ENCODE data around the gene GIT2.

GIT2 gene

DNA sequence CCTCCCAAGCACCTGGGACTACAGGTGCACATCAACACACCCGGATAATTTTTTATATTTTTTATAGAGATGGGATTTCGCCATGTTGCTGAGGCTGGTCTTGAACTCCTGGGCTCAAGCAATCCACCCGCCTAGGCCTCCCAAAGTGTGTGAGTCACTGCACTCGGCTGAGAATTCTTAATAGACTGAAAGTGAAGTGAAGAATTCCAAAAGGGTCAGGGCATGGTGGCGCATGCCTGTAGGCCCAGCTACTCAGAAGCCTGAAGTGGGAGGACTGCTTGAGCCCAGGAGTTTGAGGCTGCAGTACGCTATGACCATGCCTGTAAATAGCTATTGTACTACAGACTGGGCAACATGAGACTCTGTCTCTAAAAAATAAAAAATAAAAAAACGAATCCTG is 52.4 kb downstream of the GIT2 start:
- TF ChIP-seq, protein P1, sequence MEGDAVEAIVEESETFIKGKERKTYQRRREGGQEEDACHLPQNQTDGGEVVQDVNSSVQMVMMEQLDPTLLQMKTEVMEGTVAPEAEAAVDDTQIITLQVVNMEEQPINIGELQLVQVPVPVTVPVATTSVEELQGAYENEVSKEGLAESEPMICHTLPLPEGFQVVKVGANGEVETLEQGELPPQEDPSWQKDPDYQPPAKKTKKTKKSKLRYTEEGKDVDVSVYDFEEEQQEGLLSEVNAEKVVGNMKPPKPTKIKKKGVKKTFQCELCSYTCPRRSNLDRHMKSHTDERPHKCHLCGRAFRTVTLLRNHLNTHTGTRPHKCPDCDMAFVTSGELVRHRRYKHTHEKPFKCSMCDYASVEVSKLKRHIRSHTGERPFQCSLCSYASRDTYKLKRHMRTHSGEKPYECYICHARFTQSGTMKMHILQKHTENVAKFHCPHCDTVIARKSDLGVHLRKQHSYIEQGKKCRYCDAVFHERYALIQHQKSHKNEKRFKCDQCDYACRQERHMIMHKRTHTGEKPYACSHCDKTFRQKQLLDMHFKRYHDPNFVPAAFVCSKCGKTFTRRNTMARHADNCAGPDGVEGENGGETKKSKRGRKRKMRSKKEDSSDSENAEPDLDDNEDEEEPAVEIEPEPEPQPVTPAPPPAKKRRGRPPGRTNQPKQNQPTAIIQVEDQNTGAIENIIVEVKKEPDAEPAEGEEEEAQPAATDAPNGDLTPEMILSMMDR (IDR thresholded peaks at IDR 0.05): no peak
- H3K9me3 ChIP-seq: no peaks in the 10 kb centered on the region
- peaks cover 3 to 59% (median 35%) of the 10 kb centered on the region in 3 donors for H3K36me3 ChIP-seq
- H3K27ac ChIP-seq: no peak overlapping the region
- no peaks in the 10 kb centered on the region for H3K27me3 ChIP-seq
- no peak overlapping the region for H3K4me3 ChIP-seq
- DNase-seq: no peak
- H3K4me1 ChIP-seq: peaks cover 0 to 3% (median 0%) of the 10 kb centered on the region in 4 donors
- intact Hi-C loops (cut with DNase I; ENCODE audit: low total_unique reads): no loop called here

DNA sequence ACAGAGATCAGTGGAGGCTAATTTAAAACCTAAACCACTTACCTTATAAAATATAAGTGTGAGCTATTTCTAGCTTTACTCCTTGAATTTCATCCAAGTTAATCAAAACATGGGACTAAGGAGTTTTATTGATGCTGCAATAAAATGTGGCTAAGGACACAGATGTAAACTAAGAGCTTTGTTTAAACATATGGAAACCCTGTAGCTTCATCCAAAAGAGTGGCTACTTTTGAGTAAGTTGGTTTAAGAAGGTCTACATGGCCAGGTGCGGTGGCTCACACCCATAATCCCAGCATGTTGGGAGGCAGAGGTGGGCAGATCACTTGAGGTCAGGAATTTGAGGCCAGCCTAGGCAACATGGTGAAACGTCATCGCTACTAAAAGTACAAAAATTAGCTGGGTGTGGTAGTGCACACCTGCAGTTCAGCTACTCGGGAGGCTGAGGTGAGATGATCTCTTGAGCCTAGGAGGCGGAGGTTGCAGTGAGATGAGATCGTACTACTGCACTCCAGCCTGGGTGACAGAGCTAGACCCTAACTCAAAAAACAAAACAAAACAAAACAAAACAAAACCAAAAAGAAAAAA is 55.7 kb downstream of the GIT2 start:
- intact Hi-C loops (cut with DNase I; ENCODE audit: low total_unique reads): no loop called here
- TF ChIP-seq, protein P1 (IDR thresholded peaks at IDR 0.05): no peak
- H3K27ac ChIP-seq: no peak overlapping the region

DNA sequence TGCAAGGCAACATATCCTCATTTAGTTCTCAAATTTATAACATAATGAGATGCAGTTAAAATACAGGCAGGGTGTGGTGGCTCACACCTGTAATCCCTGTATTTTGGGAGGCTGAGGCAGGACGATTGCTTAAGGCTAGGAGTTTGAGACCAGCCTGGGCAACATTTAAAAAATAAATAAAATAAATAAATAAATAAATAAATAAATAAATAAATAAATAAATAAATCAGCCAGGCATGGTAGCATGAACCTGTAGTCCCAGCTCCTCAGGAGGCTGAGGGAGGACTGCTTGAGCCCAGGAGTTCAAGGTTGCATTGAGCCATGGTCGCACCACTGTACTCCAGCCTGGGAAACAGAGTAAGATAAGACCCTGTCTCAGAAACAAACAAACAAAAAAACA is 56.7 kb downstream of the GIT2 start:
- H3K36me3 ChIP-seq: peaks cover 42 to 72% (median 49%) of the 10 kb centered on the region in 3 donors
- no peaks in the 10 kb centered on the region for H3K4me1 ChIP-seq
- no peak overlapping the region for H3K27ac ChIP-seq
- DNase-seq: no peak
- H3K9me3 ChIP-seq: no peaks in the 10 kb centered on the region
- intact Hi-C loops (cut with DNase I; ENCODE audit: low total_unique reads): no loop called here
- no peaks in the 10 kb centered on the region for H3K27me3 ChIP-seq
- H3K4me3 ChIP-seq: no peak overlapping the region
- TF ChIP-seq, protein P1 (IDR thresholded peaks at IDR 0.05): no peak

More for the DNA sequence above, 55.7 kb downstream of the GIT2 start:
- no peaks in the 10 kb centered on the region for H3K4me1 ChIP-seq
- H3K36me3 ChIP-seq: peaks cover 34 to 70% (median 47%) of the 10 kb centered on the region in 3 donors
- no peaks in the 10 kb centered on the region for H3K27me3 ChIP-seq
- H3K9me3 ChIP-seq: no peaks in the 10 kb centered on the region
- no peak for DNase-seq
- no peak overlapping the region for H3K4me3 ChIP-seq

DNA sequence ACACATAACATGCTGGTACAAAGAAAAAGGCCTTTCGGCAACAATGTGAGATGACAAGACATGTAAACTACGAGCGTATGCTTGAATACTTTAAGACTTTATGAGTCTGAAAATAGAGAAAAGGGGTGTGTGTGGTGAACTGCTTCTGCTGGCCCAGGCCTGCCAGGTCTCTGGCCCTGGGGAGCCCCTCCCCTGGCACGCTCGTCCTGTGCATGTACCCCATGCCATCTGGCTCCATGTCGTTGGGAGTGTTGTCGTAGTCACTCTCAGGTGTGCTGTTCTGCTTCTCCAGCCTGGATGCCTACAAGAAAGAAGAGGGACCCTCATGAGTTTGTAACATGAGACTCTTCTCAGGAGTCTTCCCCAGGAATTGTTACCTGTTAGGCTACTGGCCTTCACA is 57.2 kb downstream of the GIT2 start:
- no peaks in the 10 kb centered on the region for H3K27me3 ChIP-seq
- no peaks in the 10 kb centered on the region for H3K9me3 ChIP-seq
- TF ChIP-seq, protein P1 (IDR thresholded peaks at IDR 0.05): no peak
- DNase-seq: no peak
- intact Hi-C loops (cut with DNase I; ENCODE audit: low total_unique reads): no loop called here
- no peak overlapping the region for H3K27ac ChIP-seq
- H3K36me3 ChIP-seq: peaks cover 46 to 72% (median 55%) of the 10 kb centered on the region in 3 donors
- no peaks in the 10 kb centered on the region for H3K4me1 ChIP-seq
- no peak overlapping the region for H3K4me3 ChIP-seq

DNA sequence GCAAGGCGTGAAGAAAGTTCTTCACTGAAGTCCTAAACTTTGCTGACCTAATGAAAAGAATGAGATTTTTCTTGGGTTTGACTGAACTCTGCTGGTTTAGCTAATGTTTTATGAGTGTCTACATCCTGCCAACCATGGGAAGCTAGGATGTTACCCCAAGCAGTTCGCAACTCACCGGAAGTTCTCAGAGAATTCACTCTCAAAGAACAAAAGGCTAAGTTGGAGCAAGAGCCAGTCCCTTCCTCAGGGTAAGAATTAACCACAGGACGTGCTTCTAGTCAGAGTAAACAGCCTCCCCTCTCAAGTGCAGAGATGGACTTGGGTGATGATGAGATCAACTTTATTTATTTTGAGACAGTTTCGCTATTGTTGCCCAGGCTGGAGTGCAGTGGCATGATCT is 58.8 kb downstream of the GIT2 start:
- Histone ChIP-seq H3K9me3 (no peaks in the 10 kb centered on the region), H3K36me3 (peaks cover 59 to 81% (median 70%) of the 10 kb centered on the region in 3 donors), H3K27ac (no peak overlapping the region), H3K4me1 (no peaks in the 10 kb centered on the region), H3K4me3 (no peak overlapping the region), H3K27me3 (no peaks in the 10 kb centered on the region)
- no peak for DNase-seq
- intact Hi-C loops (cut with DNase I; ENCODE audit: low total_unique reads): no loop called here
- TF ChIP-seq, protein P1 (IDR thresholded peaks at IDR 0.05): no peak

DNA sequence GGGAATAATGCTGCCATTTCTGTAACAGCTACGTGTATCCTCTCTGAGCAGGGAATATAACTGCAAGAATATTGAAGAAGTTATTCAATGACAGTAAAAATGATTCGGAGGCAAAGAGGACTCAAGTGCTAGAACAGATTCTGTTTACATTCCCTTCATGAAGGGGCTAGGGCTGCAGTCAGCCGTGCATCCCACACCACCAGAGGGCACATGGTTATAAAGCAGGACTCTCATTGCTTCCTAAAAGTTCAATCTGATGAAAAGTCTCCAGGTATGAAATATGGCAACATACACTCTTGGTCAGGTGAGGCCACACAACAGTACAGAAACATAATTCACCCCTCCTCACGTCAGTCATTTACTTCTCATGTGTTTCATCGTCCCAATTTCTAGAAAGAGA is 62.1 kb downstream of the GIT2 start:
- no peak overlapping the region for H3K4me3 ChIP-seq
- H3K27ac ChIP-seq: no peak overlapping the region
- no peaks in the 10 kb centered on the region for H3K27me3 ChIP-seq
- DNase-seq: peak in 1 of 2 donors; percentile 7
- H3K36me3 ChIP-seq: peaks cover 75 to 98% (median 82%) of the 10 kb centered on the region in 3 donors
- TF ChIP-seq, protein P1 (IDR thresholded peaks at IDR 0.05): no peak
- no peaks in the 10 kb centered on the region for H3K4me1 ChIP-seq
- intact Hi-C loops (cut with DNase I; ENCODE audit: low total_unique reads): no loop called here
- H3K9me3 ChIP-seq: no peaks in the 10 kb centered on the region
